Activated CD4-positive, alpha-beta T cell treated with anti-CD3 and anti-CD28 coated beads for 36 hours (primary cell): Measurements from ENCODE around the gene RETSAT. TPM values are rescaled to one million over a fixed set of nuclear protein-coding genes. Genes with fewer than 3 reads are reported as not detected.
A peak's percentile ranks its signal among the peaks of the same experiment; 100 is the strongest.
"Not testable (repeated sequence)": the region's sequence is repeated elsewhere in the genome, so short reads cannot be mapped to it uniquely, and the experiment has no call there.

Experiments used
- ATAC-seq: fragments of 200-7000 bp; cut with Tn5 transposase; one replicate; pipeline ENCODE4 v1.10.0; 2021; ENCODE audit warnings: mild to moderate bottlenecking, moderate library complexity
- CTCF ChIA-PET: fragments of 350-600 bp; sonication (Branson Sonifier 250); formaldehyde crosslinking; loops from one replicate; lab custom pipeline; 2021; ENCODE audit warnings: antibody characterized with exemption; lab: Charles Lee
- POLR2A ChIA-PET: fragments of 350-600 bp; sonication (Branson Sonifier 250); formaldehyde crosslinking; loops from one replicate; lab custom pipeline; 2021; ENCODE audit warnings: antibody characterized with exemption, inconsistent platforms; lab: Charles Lee
- DNase-seq: peaks from one replicate; pipeline ENCODE4 v3.0.0-alpha.2; 2020
- H3K27ac Mint-ChIP-seq: one replicate; pipeline ENCODE4 v1.8.0; 2021; ENCODE audit warnings: mixed read lengths
- H3K27me3 Mint-ChIP-seq: one replicate; pipeline ENCODE4 v1.8.0; 2021; ENCODE audit warnings: mixed read lengths
- H3K36me3 Mint-ChIP-seq: one replicate; pipeline ENCODE4 v1.8.0; 2021; ENCODE audit warnings: low read depth, mixed read lengths
- H3K4me1 Mint-ChIP-seq: one replicate; pipeline ENCODE4 v1.8.0; 2021; ENCODE audit warnings: mixed read lengths
- H3K4me3 Mint-ChIP-seq: one replicate; pipeline ENCODE4 v1.8.0; 2021; ENCODE audit warnings: mild to moderate bottlenecking, moderate library complexity, mixed read lengths
- H3K9me3 Mint-ChIP-seq: one replicate; pipeline ENCODE4 v1.8.0; 2021; ENCODE audit warnings: low read depth, mixed read lengths
- intact Hi-C, 2 experiments: fragments of 100-400 bp; cut with DNase I in 1 of 2; cut with micrococcal nuclease in 1 of 2; formaldehyde crosslinking; loops; one replicate each; pipeline versions ENCODE4 v1.14.2 to v1.15.1; 2022 to 2024; cut with DNase I, micrococcal nuclease
- total RNA-seq, 2 experiments: library from RNA; stranded (reverse); gene quantifications; one replicate each; pipeline ENCODE4 v1.2.3, GENCODE V29; 2021

Gene RETSAT
- total RNA-seq, 2 experiments from 2014 or later = 18.1 to 18.7 TPM

- peaks cover 41% of the 10 kb centered on the region for H3K36me3 Mint-ChIP-seq
- CTCF ChIA-PET = interaction anchor here (0.6 to 1.3 kb wide), 7 partner anchors 15 to 1087 kb away, joined by 3 to 6 read pairs (median 3); no protein-coding TSS in a partner anchor
- ATAC-seq = no peak
- H3K9me3 Mint-ChIP-seq = no peaks in the 10 kb centered on the region
- peaks cover 34% of the 10 kb centered on the region for H3K4me1 Mint-ChIP-seq
- H3K27me3 Mint-ChIP-seq = no peaks in the 10 kb centered on the region
- POLR2A ChIA-PET = interaction anchor here (0.6 to 2.3 kb wide), 12 partner anchors 10 to 751 kb away, joined by 3 to 20 read pairs (median 4); partner anchors contain the start of genes GGCX, MAT2A, POLR1A and PTCD3
- H3K27ac Mint-ChIP-seq = peak overlapping the region; percentile 99
- peak overlapping the region; percentile 89 for H3K4me3 Mint-ChIP-seq
- no peak for DNase-seq
- intact Hi-C loops = loop anchor here in 1 of 2 experiments (2.0 to 10.0 kb wide), 2 partner anchors 750 to 840 kb away; partner anchors contain the start of genes IMMT, MRPL35 and POLR1A
These were observed 714 bp upstream of the RETSAT start for GRCh38 chr2:85355073-85355410.

GRCh38 chr2:85353876-85354285, 447 bp downstream of the RETSAT start:
- ATAC-seq (peak; percentile 2), DNase-seq (peak; percentile 37)
- no peaks in the 10 kb centered on the region for H3K27me3 Mint-ChIP-seq
- no peaks in the 10 kb centered on the region for H3K9me3 Mint-ChIP-seq
- ChIA-PET POLR2A (interaction anchor here (0.5 to 2.3 kb wide), 16 partner anchors 12 to 448 kb away, joined by 3 to 20 read pairs (median 4); partner anchors contain the start of genes GGCX, MAT2A and TGOLN2), CTCF (interaction anchor here (0.6 to 1.4 kb wide), 6 partner anchors 17 to 67 kb away, joined by 3 to 5 read pairs (median 3); no protein-coding TSS in a partner anchor)
- peak overlapping the region; percentile 99 for H3K27ac Mint-ChIP-seq
- intact Hi-C loops = loop anchor here (1.0 to 10.0 kb wide), 10 partner anchors 26 to 841 kb away; partner anchors contain the start of genes GGCX (in 2 of the 2), MAT2A (in 2 of the 2), SH2D6 (in 2 of the 2) and USP39 (in 2 of the 2)
- H3K4me3 Mint-ChIP-seq = peak overlapping the region; percentile 89
- peaks cover 32% of the 10 kb centered on the region for H3K4me1 Mint-ChIP-seq
- H3K36me3 Mint-ChIP-seq = peaks cover 46% of the 10 kb centered on the region

- intact Hi-C loops = no loop called here
- ATAC-seq = no peak
- no peak overlapping the region for H3K27ac Mint-ChIP-seq
- peaks cover 3% of the 10 kb centered on the region for H3K4me1 Mint-ChIP-seq
- CTCF ChIA-PET = interaction anchor here (1.1 kb wide), 1 partner anchor 9 kb away, joined by 3 read pairs; no protein-coding TSS in a partner anchor
- H3K36me3 Mint-ChIP-seq = peaks cover 40% of the 10 kb centered on the region
- DNase-seq = no peak
- no peak overlapping the region for H3K4me3 Mint-ChIP-seq
- no peaks in the 10 kb centered on the region for H3K27me3 Mint-ChIP-seq
- POLR2A ChIA-PET = no interaction called here
- no peaks in the 10 kb centered on the region for H3K9me3 Mint-ChIP-seq
These were observed 6.7 kb downstream of the RETSAT start for GRCh38 chr2:85347599-85347998.

GRCh38 chr2:85344356-85344954, 9.9 kb downstream of the RETSAT start:
- Mint-ChIP-seq H3K27ac (no peak overlapping the region), H3K27me3 (no peaks in the 10 kb centered on the region), H3K36me3 (peaks cover 24% of the 10 kb centered on the region), H3K9me3 (no peaks in the 10 kb centered on the region), H3K4me3 (no peak overlapping the region), H3K4me1 (no peaks in the 10 kb centered on the region)
- CTCF ChIA-PET = no interaction called here
- no peak for DNase-seq
- POLR2A ChIA-PET = no interaction called here
- no peak for ATAC-seq
- intact Hi-C loops = no loop called here

DNA sequence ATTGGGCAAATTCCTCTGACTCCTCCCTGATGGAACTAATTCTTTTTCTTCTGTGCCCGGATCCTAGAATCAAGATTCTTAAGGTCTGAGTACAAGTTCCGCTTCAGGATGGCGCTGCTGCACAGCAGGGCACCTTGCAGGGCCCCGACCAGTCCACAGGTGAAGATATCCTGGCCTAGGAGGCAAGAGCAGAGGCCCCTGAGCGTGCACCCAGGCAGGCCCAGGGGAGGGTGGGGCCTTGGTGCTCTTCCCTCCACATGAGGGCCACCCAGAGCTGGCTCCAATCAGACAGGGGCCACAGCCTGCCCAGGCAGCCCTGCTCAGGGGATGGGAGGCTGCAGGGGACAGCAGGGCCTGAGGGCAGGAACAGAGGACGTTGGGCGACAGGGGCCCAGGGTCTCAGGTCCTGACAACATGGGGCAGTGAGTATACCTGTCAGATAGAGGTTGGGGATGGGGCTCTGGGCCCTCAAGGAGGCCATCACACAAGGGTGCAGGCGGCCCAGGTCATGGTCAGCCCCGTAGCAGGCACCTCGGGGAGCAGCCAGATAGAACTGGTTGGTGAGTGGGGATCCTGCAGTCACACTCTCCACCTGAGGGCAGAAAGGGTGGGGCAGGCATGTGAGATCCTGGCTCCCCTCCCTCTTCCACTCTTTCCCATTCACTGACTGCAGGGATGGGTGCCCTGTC, 11.0 kb downstream of the RETSAT start:
- ATAC-seq, DNase-seq, H3K4me3 Mint-ChIP-seq, H3K4me1 Mint-ChIP-seq, H3K27ac Mint-ChIP-seq, H3K27me3 Mint-ChIP-seq, POLR2A ChIA-PET, H3K9me3 Mint-ChIP-seq: not testable (repeated sequence)
- intact Hi-C loops = loop anchor here (1.0 kb wide), 1 partner anchor 28 kb away; no protein-coding TSS in a partner anchor
- peaks cover 19% of the 10 kb centered on the region for H3K36me3 Mint-ChIP-seq
- CTCF ChIA-PET = interaction anchor here (0.7 kb wide), 1 partner anchor 234 kb away, joined by 3 read pairs; no protein-coding TSS in a partner anchor

- Mint-ChIP-seq H3K27me3 (no peaks in the 10 kb centered on the region), H3K9me3 (no peaks in the 10 kb centered on the region), H3K27ac (no peak overlapping the region), H3K36me3 (peaks cover 16% of the 10 kb centered on the region), H3K4me1 (no peaks in the 10 kb centered on the region), H3K4me3 (no peak overlapping the region)
- intact Hi-C loops = no loop called here
- CTCF ChIA-PET = no interaction called here
- DNase-seq = no peak
- POLR2A ChIA-PET = no interaction called here
- no peak for ATAC-seq
These were observed 12.2 kb downstream of the RETSAT start for GRCh38 chr2:85342156-85342555.

DNA sequence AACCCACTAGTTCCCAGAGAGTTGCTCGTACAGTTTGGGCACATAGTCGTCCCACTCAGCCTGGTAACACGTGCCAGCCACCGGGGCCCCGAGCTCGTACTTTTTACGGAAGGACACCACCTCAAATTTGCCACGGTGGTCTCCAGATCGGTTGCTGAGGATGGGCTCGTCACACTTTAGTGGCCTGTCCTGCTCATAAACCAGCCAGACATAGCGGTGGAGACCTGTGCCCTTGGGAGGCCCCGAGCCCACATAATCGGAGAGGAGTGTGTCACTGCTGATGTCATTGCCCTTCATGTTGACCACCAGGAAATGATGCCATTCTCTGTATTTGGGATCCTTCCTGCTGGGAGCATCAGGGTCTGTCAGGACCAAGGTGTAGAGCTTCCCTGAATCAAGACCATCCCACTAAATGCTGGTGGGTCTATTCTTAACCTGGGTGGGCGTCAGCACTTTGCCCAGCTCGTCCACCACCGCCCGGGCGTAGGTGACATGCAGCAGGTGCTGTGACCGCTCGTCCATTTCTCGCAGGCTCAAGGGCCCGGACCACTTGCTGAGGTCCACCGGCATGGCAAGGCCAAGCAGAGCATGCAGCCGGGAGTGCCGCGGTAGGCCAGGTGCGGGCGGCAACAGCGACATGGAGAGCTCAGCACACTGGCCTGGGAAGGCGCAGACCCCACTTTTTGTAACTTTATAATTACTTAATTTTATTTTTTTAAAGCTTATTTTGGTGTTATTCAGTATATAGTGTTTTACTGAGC, 12.9 kb downstream of the RETSAT start:
- POLR2A ChIA-PET = no interaction called here

GRCh38 chr2:85340034-85340892, 14.1 kb downstream of the RETSAT start:
- Mint-ChIP-seq H3K9me3 (no peaks in the 10 kb centered on the region), H3K4me1 (no peaks in the 10 kb centered on the region), H3K27ac (no peak overlapping the region), H3K4me3 (no peak overlapping the region), H3K36me3 (peaks cover 13% of the 10 kb centered on the region), H3K27me3 (no peaks in the 10 kb centered on the region)
- DNase-seq = no peak
- ATAC-seq = no peak
- intact Hi-C loops = no loop called here
- CTCF ChIA-PET = interaction anchor here (0.9 kb wide), 1 partner anchor 17 kb away, joined by 3 read pairs; no protein-coding TSS in a partner anchor
- POLR2A ChIA-PET = interaction anchor here (0.8 kb wide), 1 partner anchor 14 kb away, joined by 3 read pairs; the partner anchor contains the start of genes ELMOD3 and RETSAT

More for the DNA sequence above, 12.9 kb downstream of the RETSAT start:
- DNase-seq = no peak
- no peaks in the 10 kb centered on the region for H3K4me1 Mint-ChIP-seq
- no peaks in the 10 kb centered on the region for H3K9me3 Mint-ChIP-seq
- no peak overlapping the region for H3K4me3 Mint-ChIP-seq
- H3K27me3 Mint-ChIP-seq = no peaks in the 10 kb centered on the region
- CTCF ChIA-PET = no interaction called here
- no peak for ATAC-seq
- no peak overlapping the region for H3K27ac Mint-ChIP-seq
- intact Hi-C loops = no loop called here
- H3K36me3 Mint-ChIP-seq = peaks cover 13% of the 10 kb centered on the region

DNA sequence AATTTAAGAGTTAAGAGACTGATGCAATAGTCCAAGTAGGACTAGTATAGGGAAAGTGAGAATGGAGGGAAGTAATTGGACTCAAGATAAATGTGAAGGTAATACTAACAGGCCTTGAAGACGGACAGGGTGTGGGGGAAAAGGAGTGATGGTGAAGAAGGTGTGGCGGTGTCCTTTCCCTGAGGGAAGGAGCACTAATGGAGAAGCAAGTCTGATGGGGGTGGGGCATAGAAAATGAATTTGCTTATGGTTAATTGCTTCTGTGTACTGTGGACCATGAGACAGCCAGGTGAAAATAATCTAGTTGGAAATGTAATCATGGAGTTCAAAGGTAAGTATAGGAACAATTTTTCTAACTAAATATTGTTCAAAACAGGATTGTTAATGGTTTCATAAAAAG, 19.4 kb downstream of the RETSAT start:
- Mint-ChIP-seq H3K36me3 (no peaks in the 10 kb centered on the region), H3K27me3 (no peaks in the 10 kb centered on the region), H3K9me3 (no peaks in the 10 kb centered on the region), H3K27ac (no peak overlapping the region), H3K4me3 (no peak overlapping the region), H3K4me1 (peaks cover 9% of the 10 kb centered on the region)
- DNase-seq = no peak
- intact Hi-C loops = no loop called here
- ChIA-PET CTCF (no interaction called here), POLR2A (no interaction called here)
- ATAC-seq = no peak

GRCh38 chr2:85333877-85334276, 20.5 kb downstream of the RETSAT start:
- peaks cover 14% of the 10 kb centered on the region for H3K4me1 Mint-ChIP-seq
- H3K4me3 Mint-ChIP-seq, H3K36me3 Mint-ChIP-seq, H3K27ac Mint-ChIP-seq, H3K9me3 Mint-ChIP-seq, DNase-seq, H3K27me3 Mint-ChIP-seq, ATAC-seq, POLR2A ChIA-PET, intact Hi-C loops: not testable (repeated sequence)
- CTCF ChIA-PET = interaction anchor here (1.1 kb wide), 1 partner anchor 219 kb away, joined by 3 read pairs; no protein-coding TSS in a partner anchor
